ENCODE results near the gene BICDL1. TPM values are rescaled to one million over a fixed set of nuclear protein-coding genes. Genes with fewer than 3 reads are reported as not detected.
A peak's percentile ranks its signal among the peaks of the same experiment; 100 is the strongest.

Gene BICDL1
- total and polyA plus RNA-seq, 2 donors (not counting 3 experiments of a cell fraction or from before 2014, with no cell fraction given): 0.19 TPM; not detected in 1

DNA sequence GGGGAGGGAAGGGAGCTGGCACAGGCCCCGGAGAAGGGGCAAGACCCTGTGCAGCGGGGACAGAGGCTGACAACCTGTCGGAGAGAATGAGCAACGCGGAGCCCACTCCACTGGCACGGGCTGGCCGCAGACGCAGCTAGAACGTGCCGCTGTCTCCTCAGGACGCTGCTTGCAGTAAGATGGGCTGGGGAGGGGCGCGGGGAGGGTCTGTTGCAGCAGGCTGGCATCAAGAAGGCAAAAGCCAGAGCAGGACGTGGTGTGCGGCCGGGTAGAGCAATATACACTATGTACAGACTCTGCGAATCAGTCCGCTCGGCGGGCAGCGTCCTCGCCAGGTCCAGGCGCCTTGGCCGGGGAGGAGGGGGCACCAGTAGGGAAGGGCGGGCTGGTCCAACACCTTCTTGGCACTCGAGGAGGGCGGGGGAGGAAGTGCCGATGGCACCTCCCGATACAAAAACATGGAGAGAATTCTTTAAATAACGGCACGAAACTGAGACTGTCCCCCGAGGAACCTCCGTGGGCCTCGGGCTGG, 107.7 kb downstream of the BICDL1 start:
- H3K36me3 ChIP-seq (ENCODE audit: control insufficient read depth in 2 of 2, extremely low read depth in 1 of 2, insufficient read depth in 2 of 2, low read length in 2 of 2): peaks cover 5 to 35% of the 10 kb centered on the region in 2 experiments
- no peaks in the 10 kb centered on the region for H3K9me3 ChIP-seq (replicated peaks; ENCODE audit: control insufficient read depth, insufficient read depth, low read length)
- no peak overlapping the region for H3K4me3 ChIP-seq (replicated peaks in 1 of 3; ENCODE audit: insufficient read depth in 1 of 3, low read depth in 1 of 3, low read length in 3 of 3)
- no peak for TF ChIP-seq JUN (IDR thresholded peaks at IDR 0.05; ENCODE audit: borderline replicate concordance, insufficient read depth, insufficient read length, low read depth)
- TF ChIP-seq, protein P1, sequence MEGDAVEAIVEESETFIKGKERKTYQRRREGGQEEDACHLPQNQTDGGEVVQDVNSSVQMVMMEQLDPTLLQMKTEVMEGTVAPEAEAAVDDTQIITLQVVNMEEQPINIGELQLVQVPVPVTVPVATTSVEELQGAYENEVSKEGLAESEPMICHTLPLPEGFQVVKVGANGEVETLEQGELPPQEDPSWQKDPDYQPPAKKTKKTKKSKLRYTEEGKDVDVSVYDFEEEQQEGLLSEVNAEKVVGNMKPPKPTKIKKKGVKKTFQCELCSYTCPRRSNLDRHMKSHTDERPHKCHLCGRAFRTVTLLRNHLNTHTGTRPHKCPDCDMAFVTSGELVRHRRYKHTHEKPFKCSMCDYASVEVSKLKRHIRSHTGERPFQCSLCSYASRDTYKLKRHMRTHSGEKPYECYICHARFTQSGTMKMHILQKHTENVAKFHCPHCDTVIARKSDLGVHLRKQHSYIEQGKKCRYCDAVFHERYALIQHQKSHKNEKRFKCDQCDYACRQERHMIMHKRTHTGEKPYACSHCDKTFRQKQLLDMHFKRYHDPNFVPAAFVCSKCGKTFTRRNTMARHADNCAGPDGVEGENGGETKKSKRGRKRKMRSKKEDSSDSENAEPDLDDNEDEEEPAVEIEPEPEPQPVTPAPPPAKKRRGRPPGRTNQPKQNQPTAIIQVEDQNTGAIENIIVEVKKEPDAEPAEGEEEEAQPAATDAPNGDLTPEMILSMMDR (IDR thresholded peaks at IDR 0.05; ENCODE audit: extremely low read depth in 1 of 2, insufficient read depth in 1 of 2, low read depth in 1 of 2, low read length in 2 of 2): no peak
- TF ChIP-seq, protein P2, sequence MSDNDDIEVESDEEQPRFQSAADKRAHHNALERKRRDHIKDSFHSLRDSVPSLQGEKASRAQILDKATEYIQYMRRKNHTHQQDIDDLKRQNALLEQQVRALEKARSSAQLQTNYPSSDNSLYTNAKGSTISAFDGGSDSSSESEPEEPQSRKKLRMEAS (IDR thresholded peaks at IDR 0.05; ENCODE audit: insufficient read depth, insufficient read length): no peak
- TF ChIP-seq EZH2 (IDR thresholded peaks at IDR 0.05; ENCODE audit: borderline replicate concordance, low read depth, low read length, severe bottlenecking): no peak
- no peak for TF ChIP-seq GATA2 (IDR thresholded peaks at IDR 0.05; ENCODE audit: insufficient read depth, insufficient read length, low read depth, low read length)
- no peak for TF ChIP-seq POLR2A (IDR thresholded peaks at IDR 0.05; ENCODE audit: low read depth, low read length)
- TF ChIP-seq POLR2AphosphoS5 (IDR thresholded peaks at IDR 0.05; ENCODE audit: insufficient read depth, low read depth, low read length): no peak
- TF ChIP-seq FOS (IDR thresholded peaks at IDR 0.05; ENCODE audit: borderline replicate concordance, insufficient read depth, low read length): no peak
- no peak for TF ChIP-seq MYC (IDR thresholded peaks at IDR 0.05; ENCODE audit: low read depth, low read length)
- H3K79me2 ChIP-seq (ENCODE audit: control insufficient read depth, insufficient read depth, low read length): peaks cover 23% of the 10 kb centered on the region
- H3K27ac ChIP-seq (ENCODE audit: insufficient read depth, low read depth, low read length): no peak overlapping the region
- no peak overlapping the region for H3K4me2 ChIP-seq (ENCODE audit: insufficient read depth, low read length)
- ChIA-PET CTCF (interaction anchor here (2.2 kb wide), 1 partner anchor 10 kb away, joined by 10 read pairs; no protein-coding TSS in a partner anchor), POLR2A (no interaction called here)
- FAIRE-seq (no peak), DNase-seq (ENCODE audit: low read depth, low spot score) (no peak)
- dilution Hi-C loops (cut with MboI; ENCODE audit: extremely low pct_ligation_motif_present, low sequenced_read_pairs) (no loop called here), intact Hi-C loops (cut with micrococcal nuclease) (no loop called here)
- TSS peak; percentile 37 for BruUV-seq (replicated peaks)
- H3K27me3 ChIP-seq (ENCODE audit: control insufficient read depth in 2 of 2, insufficient read depth in 2 of 2, low read length in 2 of 2): no peaks in the 10 kb centered on the region
- no peaks in the 10 kb centered on the region for H3K9me1 ChIP-seq (replicated peaks; ENCODE audit: control insufficient read depth, extremely low read depth, insufficient read depth, low read length)
- H4K20me1 ChIP-seq (replicated peaks; ENCODE audit: control insufficient read depth, extremely low read depth, insufficient read depth, low read length): no peaks in the 10 kb centered on the region
- H2AFZ ChIP-seq (ENCODE audit: low read depth, low read length): no peak overlapping the region
- H3K9ac ChIP-seq (replicated peaks; ENCODE audit: extremely low read depth, insufficient read depth, low read length): no peak overlapping the region
- no peaks in the 10 kb centered on the region for H3K4me1 ChIP-seq (ENCODE audit: control insufficient read depth, extremely low read depth, insufficient read depth, low read length)

All from endothelial cell of umbilical vein (primary cell).